ENCODE measurements around the gene SEMA3G.

GRCh38 chr3:52392216-52392930 is 52.5 kb downstream of the SEMA3G start:
- TF ChIP-seq CTCF (IDR thresholded peaks at IDR 0.05), result no peak
- no peak for TF ChIP-seq POLR2A (IDR thresholded peaks at IDR 0.05)

Measured in thyroid gland (tissue), 4 donors.